Measurements from ENCODE around the gene VMAC.

- no peak for TF ChIP-seq CTCF (IDR thresholded peaks at IDR 0.05; ENCODE audit: borderline replicate concordance, extremely low read depth, low read length, poor library complexity, severe bottlenecking)
- no peak for TF ChIP-seq EZH2 (IDR thresholded peaks at IDR 0.05; ENCODE audit: borderline replicate concordance, low read depth, low read length, severe bottlenecking)
Measured at GRCh38 chr19:5934774-5935472, 30.3 kb downstream of the VMAC start.
